Stimulated activated CD4-positive, alpha-beta T cell treated with anti-CD3 and anti-CD28 coated beads, Interleukin-4, amount 100 ng/mL, for 48 hours (primary cell): ENCODE data around the gene METAP1.
"Not testable (repeated sequence)": the region's sequence is repeated elsewhere in the genome, so short reads cannot be mapped to it uniquely, and the experiment has no call there.

ENCODE experiments used
- DNase-seq, 2 donors: peaks; one replicate each; pipeline ENCODE4 v3.0.0-alpha.2; 2020; ENCODE audit warnings: low read depth in 2 of 2

METAP1 gene

GRCh38 chr4:98995183-98996055 is at the start of gene METAP1:
METAP1 (plus strand) TSS chr4:98995721; CDS start chr4:98995754, 33 bp downstream.
- peak; percentile 88 to 92 for DNase-seq

DNA sequence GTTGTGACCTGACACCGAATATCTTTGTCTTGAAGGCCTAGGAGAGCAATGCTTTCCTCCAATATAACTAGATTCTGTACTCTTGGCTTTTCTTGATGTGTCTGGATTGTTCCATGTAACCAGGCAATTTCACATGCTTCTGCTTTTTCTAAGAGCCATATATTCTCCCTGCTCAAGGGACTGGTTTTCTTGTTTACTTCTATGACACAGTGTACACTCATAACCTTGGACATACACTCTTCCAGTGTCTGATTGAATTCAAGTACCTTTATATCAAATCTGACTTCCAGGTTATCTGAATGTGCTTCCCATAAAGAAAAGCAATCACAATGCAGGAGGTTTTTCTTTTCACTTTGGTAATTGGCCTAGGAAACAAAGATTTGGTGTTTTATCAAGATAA is 49.2 kb upstream of the METAP1 start:
- no peak for DNase-seq

- no peak for DNase-seq
Measured at GRCh38 chr4:98950925-98951324, 44.6 kb upstream of the METAP1 start.

DNA sequence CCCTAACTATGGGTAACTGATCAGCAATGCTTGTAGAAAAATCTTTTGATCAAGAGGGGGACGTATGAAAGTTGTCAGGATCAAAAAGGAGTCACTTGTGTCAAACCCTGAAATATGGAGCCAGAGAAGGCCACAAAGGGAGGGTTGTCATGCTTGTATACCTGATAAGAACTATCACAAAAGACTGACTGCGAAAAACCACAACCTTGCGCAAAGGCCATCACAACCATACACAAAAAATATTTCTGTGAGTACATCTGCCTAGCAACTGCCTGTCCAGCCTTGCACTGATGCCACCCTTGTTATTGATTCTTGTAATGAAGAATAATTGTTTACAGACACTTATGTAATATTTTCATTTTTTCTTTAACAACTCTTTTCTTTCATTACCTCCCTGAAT is 43.8 kb upstream of the METAP1 start:
- DNase-seq = no peak

- no peak for DNase-seq
Measured at GRCh38 chr4:98955229-98955628, 40.3 kb upstream of the METAP1 start.

DNA sequence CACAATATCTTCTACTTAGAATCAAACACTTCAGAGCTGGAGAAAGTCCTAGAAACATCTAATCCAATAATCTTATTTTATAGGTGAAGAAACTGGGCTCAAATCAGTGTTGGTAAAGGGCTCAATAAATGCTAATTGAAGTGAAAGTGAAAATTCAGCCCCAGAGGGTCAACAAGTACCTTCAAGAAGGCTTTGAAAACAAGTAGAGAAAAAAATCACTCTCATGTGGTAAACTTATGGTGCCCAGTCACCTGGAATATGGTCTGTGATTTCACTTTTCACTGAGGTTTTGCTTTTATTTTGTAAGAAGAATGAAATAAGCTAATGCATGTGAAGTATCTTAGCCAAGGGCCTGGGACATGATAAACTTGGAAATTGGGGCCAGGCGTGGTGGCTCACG is 37.5 kb upstream of the METAP1 start:
- no peak for DNase-seq

- no peak for DNase-seq
Measured at GRCh38 chr4:98959411-98959810, 36.1 kb upstream of the METAP1 start.

- no peak for DNase-seq
Measured at GRCh38 chr4:98961770-98962169, 33.8 kb upstream of the METAP1 start.

- DNase-seq = no peak
Measured at GRCh38 chr4:98963538-98964433, 31.7 kb upstream of the METAP1 start.

DNA sequence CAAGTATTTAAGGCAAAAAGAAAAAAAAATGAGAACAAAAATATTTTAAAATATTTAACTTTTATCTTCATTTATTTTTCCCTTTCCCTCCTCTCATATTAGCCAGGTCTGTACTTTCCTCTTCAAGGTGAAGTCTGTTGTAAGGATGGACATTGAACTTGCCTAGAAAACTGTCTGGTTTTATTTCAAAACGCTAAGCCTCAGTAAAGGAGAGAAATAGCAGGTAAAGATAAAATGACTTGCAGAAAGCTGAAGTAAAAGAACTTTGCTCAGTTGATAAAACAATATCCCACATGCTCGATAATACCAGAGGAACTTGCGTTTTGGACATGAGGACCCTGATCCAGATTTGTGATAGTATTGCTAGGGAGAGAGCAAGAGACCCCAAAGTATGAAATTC is 28.6 kb upstream of the METAP1 start:
- DNase-seq = no peak

DNA sequence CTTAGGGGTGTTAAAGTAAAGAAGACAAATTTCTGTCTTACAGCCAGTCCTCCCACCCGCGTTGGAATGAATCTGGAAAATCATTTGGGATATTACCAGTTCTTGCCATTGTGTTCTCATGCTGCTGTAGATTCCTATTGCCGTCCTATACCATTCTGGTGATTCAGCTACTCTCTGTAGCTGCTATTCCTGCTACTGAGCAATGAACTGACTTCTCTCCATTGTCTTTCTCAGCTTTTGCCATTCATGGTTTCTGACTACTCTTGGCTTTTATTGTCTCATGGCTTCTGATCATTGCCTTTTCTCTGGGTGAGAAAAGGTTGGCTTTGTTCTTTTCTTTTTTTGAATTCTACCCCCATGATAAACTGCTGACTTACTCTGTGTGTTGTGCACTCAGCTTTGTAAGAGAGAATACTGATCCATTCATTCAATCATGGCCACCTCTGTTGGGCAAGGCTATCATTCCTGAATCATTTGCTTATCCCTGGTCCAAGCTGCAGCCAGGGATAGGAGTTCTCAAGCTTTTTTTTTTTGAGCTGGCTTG is 27.7 kb upstream of the METAP1 start:
- DNase-seq = no peak

DNA sequence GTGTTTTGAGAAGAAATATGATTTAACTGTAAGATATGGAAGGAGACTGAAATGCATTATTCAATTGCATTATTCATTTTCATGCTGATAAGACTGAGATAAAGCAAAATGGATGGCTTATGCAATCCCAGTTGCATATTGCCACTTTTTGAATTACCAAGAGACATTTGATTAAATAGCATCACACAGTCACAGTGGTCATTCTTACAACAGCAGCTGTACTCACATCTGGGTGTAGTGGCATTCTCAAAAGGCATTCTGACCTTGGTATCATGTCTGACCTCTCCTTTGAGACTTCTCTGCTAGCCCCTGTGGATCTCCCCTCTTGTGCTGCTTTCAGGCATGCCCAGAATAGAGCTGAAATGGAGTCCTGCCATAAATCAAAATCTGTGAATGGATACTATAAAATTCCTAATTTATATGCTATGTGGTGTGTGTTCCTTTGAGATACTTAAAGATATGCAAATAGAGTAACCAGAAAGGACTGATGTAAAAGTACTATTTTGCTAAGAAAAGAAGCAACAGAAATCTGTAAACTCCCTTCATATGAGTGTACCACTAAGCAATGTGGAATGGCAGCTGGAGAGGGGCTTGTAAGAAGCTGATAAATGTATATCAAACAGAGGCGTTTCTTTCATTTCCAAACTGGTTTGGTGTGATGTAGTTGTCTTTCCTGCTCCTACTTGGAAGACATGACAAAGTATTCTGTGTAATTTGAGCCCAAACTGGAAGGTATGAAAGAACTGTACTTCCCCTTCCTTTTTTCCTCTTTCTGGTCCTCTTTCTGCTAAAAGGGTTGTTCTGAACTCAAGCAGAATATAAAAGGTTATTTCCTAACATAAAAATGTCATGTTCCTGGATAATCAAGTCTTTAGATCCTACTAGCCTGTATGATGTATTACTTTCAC is 25.4 kb upstream of the METAP1 start:
- no peak for DNase-seq

GRCh38 chr4:98976716-98977115 is 18.8 kb upstream of the METAP1 start:
- DNase-seq = no peak

DNA sequence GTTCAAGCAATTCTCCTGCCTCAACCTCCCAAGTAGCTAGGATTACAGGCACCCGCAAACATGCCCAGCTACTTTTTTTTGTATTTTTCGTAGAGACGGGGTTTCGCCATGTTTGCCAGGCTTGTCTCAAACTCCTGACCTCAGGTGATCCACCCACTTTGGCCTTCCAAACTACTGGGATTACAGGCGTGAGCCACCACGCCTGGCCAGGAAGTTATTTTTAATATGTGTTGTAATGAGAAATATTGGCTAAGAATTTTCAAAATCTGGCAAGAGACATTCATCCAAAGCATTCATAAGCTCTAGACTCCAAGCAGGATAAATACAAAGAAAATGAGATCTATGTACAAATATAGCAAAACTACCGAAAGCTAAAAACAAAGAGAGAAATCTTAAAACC is 18.0 kb upstream of the METAP1 start:
- DNase-seq = no peak

- no peak for DNase-seq
Measured at GRCh38 chr4:98987720-98988119, 7.8 kb upstream of the METAP1 start.

GRCh38 chr4:98992835-98993234 is 2.7 kb upstream of the METAP1 start:
- DNase-seq = not testable (repeated sequence)

DNA sequence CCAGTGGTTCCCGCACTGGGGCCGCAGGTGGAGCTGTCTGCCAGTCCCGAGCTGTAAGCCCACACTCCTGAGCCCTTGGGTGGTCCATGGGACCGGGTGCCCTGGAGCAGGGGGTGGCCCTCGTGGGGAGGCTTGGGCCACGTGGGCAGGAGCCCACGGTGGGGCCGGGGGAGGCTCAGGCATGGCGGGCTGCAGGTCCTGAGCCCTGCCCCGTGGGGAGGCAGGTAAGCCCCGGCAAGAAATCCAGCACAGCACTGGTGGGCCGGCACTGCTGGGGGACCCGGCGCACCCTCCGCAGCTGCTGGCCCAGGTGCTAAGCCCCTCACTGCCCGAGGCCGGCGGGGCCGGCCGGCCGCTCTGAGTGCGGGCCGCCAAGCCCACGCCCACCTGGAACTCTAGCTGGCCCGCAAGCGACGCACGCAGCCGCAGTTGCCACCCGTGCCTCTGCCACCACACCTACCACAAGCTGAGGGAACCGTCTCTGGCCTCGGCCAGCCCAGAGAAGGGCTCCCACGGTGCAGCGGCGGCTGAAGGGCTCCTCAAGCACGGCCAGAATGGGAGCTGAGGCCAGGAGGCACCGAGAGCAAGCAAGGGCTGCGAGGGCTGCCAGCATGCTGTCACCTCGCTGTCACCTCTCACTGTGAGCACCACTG is 2.0 kb upstream of the METAP1 start:
- DNase-seq = no peak

DNA sequence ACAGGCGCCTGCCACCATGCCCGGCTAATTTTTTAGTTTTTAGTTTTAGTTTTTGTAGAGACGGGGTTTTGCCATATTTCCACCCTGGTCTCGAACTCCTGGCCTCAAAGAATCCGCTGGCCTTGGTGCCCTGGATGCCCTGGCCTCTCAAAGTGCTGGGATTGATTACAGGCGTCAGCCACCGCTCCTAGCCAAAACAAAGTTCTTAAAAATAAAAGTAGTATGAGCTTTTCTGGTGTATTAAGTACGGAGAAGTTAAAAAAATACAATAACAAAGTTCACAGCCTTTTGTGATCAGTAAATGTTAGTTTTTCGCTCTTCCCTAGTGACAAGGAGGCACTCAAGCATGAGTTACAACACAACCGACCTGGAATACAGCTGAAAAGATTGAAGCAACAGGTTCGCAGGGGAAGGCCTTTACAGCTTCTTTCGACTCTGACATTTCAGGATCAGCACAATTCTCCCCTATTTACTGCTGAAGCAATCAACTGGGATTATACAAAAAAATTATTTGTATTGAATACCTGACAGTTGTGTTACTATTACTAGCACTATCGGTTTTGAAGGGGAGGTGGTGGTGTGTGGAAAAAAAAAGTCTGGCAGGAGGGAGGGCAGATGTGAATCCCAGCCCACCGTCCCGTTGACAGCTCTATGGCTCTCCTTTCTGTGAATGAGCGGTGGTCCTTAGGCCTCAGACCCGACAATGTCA is 893 bp upstream of the METAP1 start:
- DNase-seq = no peak

GRCh38 chr4:98996056-98996764 is 689 bp downstream of the METAP1 start:
- peak in 1 of 2 donors; percentile 18 for DNase-seq

DNA sequence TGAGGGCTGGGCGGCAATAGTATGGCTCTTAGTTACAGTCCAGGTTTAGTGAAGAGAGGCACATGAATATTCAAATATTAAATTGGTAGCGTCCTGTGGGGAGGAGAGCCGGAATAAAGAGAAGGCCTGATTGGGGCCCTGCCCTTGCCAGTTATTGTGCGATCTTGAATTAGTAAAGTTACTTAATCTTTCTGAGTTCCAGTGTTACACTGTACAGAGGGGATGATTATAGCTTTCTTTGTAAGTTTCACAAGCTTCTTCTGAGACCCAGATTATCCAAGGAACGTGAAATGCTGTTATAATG is 1.2 kb downstream of the METAP1 start:
- DNase-seq = no peak
